HG03575 (cell line): ENCODE measurements around the gene MYO1B.
A peak's percentile ranks its signal among the peaks of the same experiment; 100 is the strongest.

Source experiments
- ATAC-seq: cut with Tn5 transposase; IDR thresholded peaks from one replicate; pipeline ENCODE4 v1.9.1; 2021; ENCODE audit not compliant: unreplicated experiment, insufficient number of reproducible peaks, low FRiP score; ENCODE audit errors: extremely low read depth

Gene MYO1B

DNA sequence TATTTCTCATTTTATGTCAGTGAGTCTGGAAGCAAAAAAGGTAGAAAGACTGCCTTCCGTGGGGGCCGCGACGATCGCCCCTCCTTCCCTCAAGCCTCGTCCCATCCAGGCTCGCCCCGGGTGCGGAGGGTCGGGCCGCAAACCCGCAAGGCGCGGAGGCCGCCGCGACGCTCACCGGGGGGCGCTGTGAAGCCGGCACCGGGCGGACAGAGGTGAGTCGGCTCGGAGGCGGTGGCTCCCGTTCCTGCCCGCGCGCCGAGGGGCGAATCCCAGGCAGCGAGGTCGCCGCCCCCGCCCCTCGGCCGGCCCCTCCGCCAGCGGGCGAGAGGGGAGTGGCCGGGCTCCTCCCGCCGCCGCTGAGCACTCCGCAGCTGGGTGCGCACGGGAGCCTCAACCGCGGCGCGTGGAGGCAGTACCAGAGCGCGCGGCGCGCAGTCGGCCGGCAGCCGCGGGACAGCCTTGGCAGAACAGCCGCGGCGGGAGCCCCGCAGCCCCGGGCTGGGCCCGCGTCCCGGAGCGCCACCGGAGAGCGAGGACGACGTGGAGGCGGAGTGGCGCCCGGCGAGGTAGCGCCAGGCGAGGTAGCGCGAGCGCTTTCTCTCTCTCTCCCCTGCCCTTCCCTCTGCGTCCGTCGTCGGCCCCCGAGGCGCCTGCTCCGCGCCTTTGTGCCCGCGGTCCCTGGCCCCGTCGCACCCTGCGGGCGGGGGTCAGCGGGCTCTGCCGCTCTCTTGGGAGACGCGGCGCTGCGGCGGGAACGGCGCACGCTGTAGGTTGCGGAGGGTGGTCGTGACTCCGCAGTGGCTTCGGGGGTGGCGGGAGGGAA, at the start of gene MYO1B:
Gene MYO1B, plus strand, starts transcription at position 359 of the 823 bp plus-strand sequence. CDS start 31,492 bp downstream, outside the sequence.
- ATAC-seq = no peak

DNA sequence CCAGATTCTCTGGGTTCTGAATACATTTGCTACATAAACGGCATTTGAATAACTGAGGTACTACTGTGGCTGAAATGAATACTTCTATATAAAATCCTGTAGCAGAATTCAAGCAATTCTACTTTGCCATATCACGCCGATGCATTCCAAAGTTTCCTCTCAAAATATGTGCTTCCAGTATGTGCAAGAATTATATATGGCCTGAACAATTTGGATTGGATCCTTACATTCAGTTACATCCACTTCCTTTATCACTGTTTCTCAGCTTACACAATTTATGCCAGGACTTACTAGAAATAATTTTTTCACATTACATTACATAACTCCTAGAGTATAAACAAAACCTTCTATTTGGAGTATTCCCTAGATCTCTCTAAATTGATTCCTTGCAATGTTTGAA, 48.1 kb upstream of the MYO1B start:
- ATAC-seq = no peak

DNA sequence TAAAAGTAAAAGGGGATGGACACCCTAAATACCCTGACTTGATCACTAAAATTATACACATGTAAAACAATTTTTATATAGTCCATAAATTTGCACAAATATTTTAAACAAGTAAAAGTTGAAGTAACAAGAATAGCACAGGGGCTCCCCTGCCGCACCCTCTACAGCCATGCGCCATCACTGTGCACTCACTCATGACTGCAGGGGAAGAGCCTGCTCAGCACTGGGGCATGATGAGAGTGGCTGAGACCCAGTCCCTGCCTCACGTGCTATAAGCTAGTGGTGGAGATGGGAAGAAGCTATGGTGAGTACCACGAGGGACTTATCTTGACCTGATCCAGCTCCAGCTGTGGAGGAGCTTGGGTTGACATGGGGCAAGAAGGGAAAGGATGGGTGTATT, 46.9 kb upstream of the MYO1B start:
- ATAC-seq = no peak

DNA sequence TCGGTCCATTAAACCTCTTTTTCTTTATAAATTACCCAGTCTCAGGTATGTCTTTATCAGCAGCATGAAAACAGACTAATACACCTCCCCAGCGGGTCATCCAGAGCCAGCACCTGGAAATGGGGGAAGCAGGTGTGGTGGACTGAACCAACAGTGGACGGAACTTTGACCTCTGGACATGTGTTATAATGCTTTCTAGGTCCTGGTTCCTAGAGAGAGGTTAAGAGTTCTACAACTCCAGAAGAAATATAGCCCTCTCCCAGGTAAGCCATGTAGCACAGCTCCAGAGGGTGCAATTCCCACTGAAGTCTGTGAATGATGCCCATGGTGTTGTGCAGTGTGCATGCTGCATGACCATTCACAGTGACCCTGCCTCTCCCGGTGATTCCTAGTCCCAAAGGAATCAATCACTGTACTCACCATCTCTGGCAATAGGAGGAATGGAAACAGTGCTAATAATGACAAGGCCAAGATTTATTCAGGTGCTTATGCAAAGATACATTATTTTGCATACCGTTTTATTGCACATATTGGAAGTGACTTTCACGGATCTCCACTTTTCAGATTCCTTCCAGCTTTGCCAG, 45.2 kb upstream of the MYO1B start:
- ATAC-seq = no peak

DNA sequence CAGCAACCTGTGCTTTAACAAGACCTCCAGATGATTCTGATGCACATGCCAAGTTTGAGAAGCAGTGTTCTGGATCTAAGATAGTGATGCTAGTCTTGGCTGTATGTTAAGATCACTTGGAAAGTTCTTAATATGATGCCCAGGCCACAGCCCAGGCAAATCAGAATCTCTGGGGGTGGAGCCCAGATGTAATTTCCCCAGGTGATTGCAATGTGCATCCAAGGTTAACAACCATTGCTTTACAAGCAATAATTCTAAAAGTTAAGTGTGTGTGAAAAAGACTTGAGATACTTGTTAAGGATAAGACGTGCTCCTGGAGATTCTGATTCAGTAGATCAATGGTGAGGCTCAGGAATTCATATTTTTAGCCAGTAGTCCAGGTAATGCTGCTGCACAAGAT, 44.3 kb upstream of the MYO1B start:
- ATAC-seq = no peak

DNA sequence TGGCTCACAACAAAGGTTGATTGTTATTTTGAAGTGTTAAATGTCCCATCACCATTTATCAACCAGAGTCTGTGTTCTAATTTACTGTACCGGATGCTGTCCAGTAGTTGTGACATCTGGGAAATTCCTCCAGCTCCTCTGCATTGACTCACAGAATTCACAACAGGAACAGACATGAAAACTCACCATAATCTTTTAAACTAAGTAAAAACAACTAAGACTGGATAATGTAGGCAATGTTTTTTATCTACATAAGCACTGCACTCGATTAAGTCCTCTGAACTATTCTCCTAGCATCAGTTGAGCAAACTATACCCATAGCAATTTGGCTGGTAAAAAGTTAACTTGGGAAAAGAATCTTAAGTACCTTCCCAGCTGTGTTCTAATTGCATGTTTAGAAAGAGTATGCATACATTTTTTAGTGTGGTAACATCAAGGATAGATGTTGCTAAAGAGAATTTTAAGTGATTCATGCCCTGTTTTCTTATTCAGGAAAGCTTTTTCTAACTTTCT, 42.9 kb upstream of the MYO1B start:
- ATAC-seq = no peak

DNA sequence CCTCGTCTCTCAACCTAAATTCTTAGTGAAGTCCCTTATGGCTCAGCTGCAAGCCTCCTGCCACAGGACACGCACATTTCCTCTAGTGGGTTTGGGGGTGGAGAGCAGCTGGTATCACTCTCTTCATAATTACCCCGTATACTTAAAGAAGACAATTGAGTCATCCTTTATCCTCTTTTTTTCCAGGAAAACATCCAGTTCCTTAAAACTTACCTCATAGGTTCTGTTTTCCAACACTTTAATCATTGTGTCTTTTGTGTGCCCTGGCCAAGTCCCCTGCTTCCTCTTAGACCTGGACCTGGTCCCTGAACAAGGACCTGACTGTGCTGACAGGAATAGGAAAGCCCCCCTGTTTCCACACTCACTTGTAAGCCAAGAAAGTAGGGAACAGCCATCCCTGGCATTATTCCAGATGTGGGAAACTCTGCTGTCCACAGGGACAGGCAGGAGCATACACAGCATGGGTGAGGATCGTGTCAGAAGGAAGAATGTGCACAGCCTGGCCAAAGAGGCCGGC, 42.3 kb upstream of the MYO1B start:
- ATAC-seq = no peak

DNA sequence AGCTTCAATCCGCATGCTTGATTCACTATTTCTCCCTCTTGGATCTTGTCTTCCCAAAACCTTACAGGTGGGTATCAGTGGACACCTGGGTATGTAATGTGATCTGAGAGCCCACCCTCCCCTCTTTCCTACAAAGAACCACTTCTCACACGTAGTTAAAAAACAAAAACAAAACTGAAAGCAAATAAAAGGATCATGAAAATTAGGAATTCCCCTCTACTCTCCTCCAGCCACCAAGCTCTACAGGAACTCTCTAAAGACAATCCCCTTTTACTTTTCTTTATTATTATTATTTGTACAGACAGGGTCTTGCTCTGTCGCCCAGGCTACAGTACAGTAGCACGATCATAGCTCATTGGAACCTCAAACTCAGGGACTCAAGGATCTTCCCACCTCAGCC, 40.8 kb upstream of the MYO1B start:
- ATAC-seq = peak; percentile 89

DNA sequence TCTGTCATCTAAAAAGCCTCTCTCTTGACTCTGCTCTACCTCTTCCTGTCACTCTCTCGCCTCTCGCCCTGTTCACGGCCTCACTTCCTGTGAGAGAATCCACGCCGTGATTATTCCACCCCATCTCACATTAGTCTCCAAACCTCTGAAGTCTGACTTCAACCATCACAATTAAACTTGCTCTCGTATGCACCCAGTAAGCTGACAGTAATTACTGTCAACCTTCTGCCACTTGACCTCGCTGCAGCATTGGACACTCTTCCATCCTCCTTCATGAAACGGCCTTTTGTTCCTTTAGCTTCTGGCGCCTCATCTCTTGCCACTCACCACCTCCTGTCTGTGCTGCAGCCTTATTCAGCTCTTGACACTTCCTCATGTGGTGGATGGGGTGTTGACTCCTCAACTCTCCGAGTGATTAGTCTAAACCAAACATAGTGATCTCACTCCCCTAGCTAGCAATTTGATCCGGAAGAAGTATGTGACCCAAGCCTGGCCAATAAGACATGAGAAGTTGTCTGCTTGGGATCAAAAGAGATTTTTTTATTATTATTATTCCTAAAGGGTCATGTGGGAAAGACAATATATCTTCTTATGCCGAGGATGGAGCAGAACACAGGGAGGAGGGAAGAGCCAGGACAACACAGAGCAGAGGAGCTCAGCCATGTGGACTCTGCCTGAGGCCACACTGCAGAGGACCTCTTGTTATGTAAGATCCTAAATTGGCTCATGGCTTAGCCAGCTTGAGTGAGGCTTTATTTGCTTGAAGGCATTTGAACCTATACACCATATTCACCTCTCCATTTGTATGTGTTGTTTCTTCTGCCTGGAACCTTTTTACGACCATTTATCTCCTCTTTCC, 38.4 kb upstream of the MYO1B start:
- no peak for ATAC-seq

DNA sequence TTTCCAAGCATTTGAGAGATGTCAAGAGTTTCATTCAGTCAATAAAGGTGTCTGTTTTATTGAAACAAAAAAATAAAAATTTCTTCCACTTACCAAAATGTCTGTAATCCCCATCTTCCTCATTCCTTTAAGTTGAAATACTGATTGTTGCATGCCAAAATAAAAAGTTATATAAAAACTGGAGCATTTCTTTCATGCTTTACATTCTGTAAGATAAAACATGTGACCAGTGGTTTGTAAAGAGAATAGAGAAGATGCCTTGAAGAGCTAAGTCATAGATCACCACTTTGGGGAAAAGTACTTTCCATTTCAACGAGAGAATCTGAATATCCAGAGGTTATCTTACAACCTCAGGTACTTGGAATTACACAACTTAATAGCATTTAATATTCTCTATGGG, 35.9 kb upstream of the MYO1B start:
- ATAC-seq = no peak

DNA sequence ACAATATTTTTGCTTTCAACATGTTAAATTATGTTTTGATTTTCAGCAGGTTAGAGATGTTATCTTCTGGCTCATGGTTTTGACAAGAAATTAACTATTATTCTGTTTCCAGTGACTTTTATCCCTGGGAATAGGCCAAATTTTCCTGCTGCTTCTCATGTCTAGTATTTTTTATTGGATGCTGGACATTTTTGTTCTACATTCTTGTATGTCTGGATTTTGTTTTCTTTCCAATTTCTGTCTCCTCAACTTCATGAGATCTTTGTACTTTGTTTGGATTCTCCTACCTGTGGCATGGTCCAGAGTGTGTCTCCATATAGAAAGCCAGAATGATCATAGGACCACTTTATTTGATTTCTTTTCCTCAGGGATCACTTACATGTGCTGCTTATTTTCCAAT, 33.1 kb upstream of the MYO1B start:
- ATAC-seq = no peak

DNA sequence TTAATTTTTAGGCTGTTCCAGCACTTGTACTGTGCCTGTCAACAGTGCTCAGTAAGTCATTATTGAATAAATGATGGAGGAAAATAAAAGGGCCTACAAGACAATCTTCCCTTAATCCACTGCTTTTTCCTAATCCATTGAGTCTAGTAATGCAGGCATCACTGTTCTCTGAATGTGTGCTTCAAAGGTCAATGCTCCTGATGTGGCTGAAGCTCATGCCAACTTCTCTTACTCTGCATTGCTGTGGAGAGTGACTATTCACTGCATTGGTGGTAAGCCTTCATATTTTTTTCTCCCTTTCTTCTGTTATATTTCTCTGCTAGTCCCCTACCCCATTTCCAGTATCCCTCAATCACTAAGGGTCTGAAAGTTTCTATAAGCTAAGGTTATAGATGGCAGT, 31.9 kb upstream of the MYO1B start:
- ATAC-seq = no peak

DNA sequence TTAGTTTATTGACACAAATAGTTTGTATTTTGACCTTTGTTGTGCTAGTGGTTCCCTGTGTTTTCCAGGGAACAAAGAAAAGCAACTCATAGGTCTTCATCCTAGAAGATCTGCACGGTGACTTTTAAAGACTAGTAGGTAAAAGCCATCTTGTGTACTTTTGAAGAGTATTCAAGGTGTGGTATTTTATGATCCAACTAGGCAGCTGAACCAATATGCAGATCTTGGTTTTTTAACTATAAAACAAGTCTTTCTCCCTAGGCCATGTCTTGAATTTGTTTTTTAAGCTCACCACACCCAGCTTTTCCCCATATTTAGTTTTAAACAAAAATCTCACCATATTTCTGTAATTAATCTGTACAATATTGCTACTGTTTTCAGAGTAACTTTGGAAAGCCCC, 30.0 kb upstream of the MYO1B start:
- no peak for ATAC-seq

DNA sequence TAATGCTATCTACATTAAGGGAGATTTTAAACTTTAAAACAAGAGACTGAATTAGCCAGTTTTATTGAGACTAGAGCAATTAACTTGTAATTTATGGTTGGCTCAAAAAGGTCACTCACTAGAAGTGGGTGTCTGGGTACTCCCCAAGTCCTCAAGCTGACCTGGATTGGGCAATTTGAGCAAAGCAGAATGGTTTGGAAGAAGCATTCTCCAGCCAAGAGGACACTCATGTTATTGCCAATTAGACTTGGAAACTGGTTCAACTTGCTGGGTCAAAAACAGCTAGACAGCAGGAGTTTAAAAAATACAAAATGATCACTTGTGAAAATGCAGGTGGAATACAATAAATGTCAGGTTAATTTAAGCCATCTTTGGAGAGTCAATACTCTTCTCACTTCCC, 29.5 kb upstream of the MYO1B start:
- ATAC-seq = no peak

DNA sequence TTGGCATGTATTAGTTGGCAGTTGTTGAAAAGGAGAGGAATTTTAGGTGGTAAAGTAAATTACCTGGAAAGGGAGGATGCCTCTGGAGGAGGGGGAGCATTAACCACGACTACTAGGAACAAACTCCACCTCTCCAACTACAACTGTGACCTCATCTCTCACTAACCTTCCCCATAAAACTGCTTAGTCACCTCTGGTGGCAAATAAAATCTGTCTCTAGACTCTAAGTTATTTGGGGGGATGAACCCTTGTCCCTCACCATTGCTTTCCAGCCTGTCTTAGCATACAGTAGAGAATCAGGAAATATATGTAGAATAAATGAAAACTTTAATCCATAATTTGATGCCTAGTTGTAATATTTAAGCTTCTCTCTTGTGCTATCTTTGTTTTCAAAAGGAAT, 27.6 kb upstream of the MYO1B start:
- ATAC-seq = no peak

DNA sequence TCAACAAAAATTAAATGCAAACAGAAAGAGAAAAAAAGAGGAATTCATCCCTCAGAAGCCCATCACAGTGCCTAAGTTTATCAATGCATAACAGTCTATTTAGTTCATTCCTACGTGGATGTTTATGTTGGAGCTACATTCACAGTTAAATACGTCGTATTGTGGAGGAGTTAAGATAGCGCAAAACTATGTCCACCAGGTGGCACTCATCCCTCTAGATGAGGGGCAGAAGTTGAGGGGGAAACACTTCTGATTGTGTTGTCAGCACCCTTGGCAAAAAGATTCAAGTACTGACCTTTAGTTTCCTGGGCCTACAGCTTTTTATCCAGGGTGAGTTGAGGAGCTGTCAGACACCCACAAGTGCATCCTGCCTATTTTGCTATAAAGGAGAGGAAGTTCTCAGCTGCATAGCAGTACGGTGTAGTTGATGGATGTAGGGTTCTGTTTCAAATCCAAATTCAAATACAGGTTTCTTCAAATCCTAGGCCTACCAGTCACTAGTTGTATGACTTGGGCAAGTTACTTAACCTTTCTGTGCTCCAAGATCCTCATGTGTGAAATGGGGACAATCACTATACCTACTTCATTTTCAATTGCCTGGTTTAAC, 26.8 kb upstream of the MYO1B start:
- no peak for ATAC-seq

DNA sequence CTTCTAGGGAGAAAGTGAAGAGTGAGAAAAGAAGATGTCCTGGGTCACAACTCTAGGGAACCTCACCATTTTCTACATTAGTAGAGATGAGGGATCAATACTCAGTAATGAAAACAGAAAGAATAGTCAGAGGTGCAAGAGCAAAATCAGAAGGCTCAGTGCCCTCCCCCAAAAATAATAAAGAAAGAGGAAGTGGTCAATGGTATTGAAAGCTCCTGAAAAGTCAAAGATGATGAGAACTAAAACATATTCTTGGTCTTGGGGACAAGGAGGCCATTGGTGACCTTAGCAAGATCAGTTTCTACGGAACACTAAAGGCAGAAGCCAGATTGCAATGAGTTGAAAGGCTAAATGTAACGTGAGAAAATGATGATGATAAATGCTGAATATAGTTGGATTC, 24.5 kb upstream of the MYO1B start:
- no peak for ATAC-seq

DNA sequence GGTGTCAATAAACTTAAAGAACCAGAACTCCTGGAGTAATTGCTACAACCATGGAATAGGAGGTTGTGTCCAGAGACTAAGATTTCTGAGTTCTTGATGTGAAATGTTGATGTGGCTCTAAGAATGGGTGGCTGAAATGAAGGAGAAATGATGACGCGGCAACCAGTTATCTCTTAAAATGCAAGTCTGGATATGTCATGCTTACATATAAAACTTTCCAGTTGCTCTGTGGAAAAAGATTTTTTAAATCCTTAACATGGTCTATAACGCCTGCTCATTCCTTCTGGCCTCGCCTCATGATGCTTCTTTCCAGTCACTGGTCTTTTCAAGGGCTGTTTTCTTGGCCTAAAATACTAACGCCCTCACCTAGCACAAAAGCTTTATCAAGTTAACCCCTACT, 23.5 kb upstream of the MYO1B start:
- no peak for ATAC-seq

DNA sequence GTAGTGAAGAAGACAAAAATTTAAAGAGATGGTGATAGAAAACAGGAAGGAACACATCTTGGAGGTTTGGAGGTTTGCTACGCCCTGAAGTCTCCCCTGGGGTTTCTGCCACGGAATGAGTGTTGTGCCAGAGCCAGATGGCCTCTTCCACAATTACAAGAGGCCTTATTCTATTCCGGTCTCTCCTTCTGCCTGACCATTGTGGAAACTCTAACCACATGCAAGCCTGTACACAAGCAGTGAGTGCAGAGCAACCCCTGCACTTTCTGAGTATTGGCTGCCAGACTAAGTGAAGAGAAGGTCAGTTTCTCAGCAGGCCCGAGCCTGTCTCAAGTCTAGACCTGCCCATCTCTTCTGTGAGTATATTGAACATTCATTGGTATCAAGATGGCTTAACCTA, 22.7 kb upstream of the MYO1B start:
- no peak for ATAC-seq
